GM12878 (cell line): ENCODE measurements around the gene PCDHGA1. TPM values are rescaled to one million over a fixed set of nuclear protein-coding genes. Genes with fewer than 3 reads are reported as not detected.
A peak's percentile ranks its signal among the peaks of the same experiment; 100 is the strongest.

Source experiments
- BCL11A ChIP-seq: IDR thresholded peaks from 2 replicates; pipeline ENCODE4 v1.6.1; 2011; ENCODE audit warnings: low read depth, low read length
- BMI1 ChIP-seq: fragments of 450-650 bp; IDR thresholded peaks from 2 replicates; pipeline ENCODE4 v1.6.1; 2016; ENCODE audit warnings: mild to moderate bottlenecking, moderate library complexity, borderline replicate concordance
- BRCA1 ChIP-seq: IDR thresholded peaks from 2 replicates; pipeline ENCODE4 v1.6.1; 2011; ENCODE audit warnings: low read depth, low read length, improper control_type of control experiment
- CBX5 ChIP-seq: sonication (generic); IDR thresholded peaks from 2 replicates; pipeline ENCODE4 v1.6.1; 2016; ENCODE audit warnings: low read depth, moderate library complexity, mild to moderate bottlenecking, inconsistent platforms
- EGR1 ChIP-seq, 2 experiments: IDR thresholded peaks; 1 replicate in 1 of 2; 2 replicates in 1 of 2; pipeline ENCODE4 v1.6.1; 2011 to 2012; ENCODE audit warnings: low read depth in 2 of 2, low read length in 2 of 2, borderline replicate concordance in 1 of 2, mild to moderate bottlenecking in 1 of 2, moderate library complexity in 1 of 2
- HDAC6 ChIP-seq: fragments of 200-600 bp; sonication (generic); IDR thresholded peaks from one replicate; pipeline ENCODE4 v1.8.0; 2017; ENCODE audit warnings: antibody characterized with exemption; ENCODE audit not compliant: unreplicated experiment
- HDGF ChIP-seq: fragments of 450-650 bp; IDR thresholded peaks from 2 replicates; pipeline ENCODE4 v1.6.1; 2016; ENCODE audit warnings: antibody characterized with exemption
- HSF1 ChIP-seq: fragments of 150-350 bp; IDR thresholded peaks from 2 replicates; pipeline ENCODE4 v1.6.1; 2014; ENCODE audit warnings: mild to moderate bottlenecking, low read depth, low read length
- IRF4 ChIP-seq: IDR thresholded peaks from 2 replicates; pipeline ENCODE4 v1.6.1; 2011; ENCODE audit warnings: low read depth, low read length
- LARP7 ChIP-seq: fragments of 450-650 bp; IDR thresholded peaks from 2 replicates; pipeline ENCODE4 v1.6.1; 2017; ENCODE audit warnings: mild to moderate bottlenecking
- MEF2A ChIP-seq: IDR thresholded peaks from 2 replicates; pipeline ENCODE4 v1.6.1; 2011; ENCODE audit warnings: low read depth, mild to moderate bottlenecking, low read length, moderate library complexity; ENCODE audit not compliant: insufficient read depth
- MXI1 ChIP-seq: fragments of 150-350 bp; IDR thresholded peaks from 2 replicates; pipeline ENCODE4 v1.6.1; 2011; ENCODE audit warnings: low read depth, mild to moderate bottlenecking, inconsistent platforms, low read length, improper control_type of control experiment
- NR2C1 ChIP-seq: fragments of 450-650 bp; IDR thresholded peaks from 2 replicates; pipeline ENCODE4 v1.6.1; 2017; ENCODE audit warnings: antibody characterized with exemption, mild to moderate bottlenecking, moderate library complexity
- PKNOX1 ChIP-seq: fragments of 450-650 bp; IDR thresholded peaks from 2 replicates; pipeline ENCODE4 v1.6.1; 2016; ENCODE audit warnings: mild to moderate bottlenecking
- PML ChIP-seq: IDR thresholded peaks from 2 replicates; pipeline ENCODE4 v1.6.1; 2012; ENCODE audit warnings: low read length, inconsistent platforms
- RBBP5 ChIP-seq: fragments of 200-600 bp; sonication (generic); conservative IDR thresholded peaks from 2 replicates; pipeline ENCODE4 v1.6.1; 2016
- RFX5 ChIP-seq: IDR thresholded peaks from 2 replicates; pipeline ENCODE4 v1.6.1; 2011; ENCODE audit warnings: low read depth, low read length, improper control_type of control experiment
- SP1 ChIP-seq: IDR thresholded peaks from one replicate; pipeline ENCODE4 v1.6.1; 2011; ENCODE audit warnings: low read depth, low read length
- SPI1 ChIP-seq: IDR thresholded peaks from 2 replicates; pipeline ENCODE4 v1.6.1; 2011; ENCODE audit warnings: low read depth, mild to moderate bottlenecking, low read length, moderate library complexity, borderline replicate concordance; ENCODE audit not compliant: insufficient read depth
- SREBF2 ChIP-seq: IDR thresholded peaks from 2 replicates; pipeline ENCODE4 v1.6.1; 2012; ENCODE audit warnings: mild to moderate bottlenecking, low read length
- STAT3 ChIP-seq: IDR thresholded peaks from 2 replicates; pipeline ENCODE4 v1.6.1; 2011; ENCODE audit warnings: low read depth, low read length, improper control_type of control experiment
- ZNF24 ChIP-seq: fragments of 450-650 bp; IDR thresholded peaks from 2 replicates; pipeline ENCODE4 v1.6.1; 2017; ENCODE audit warnings: antibody characterized with exemption, mild to moderate bottlenecking
- ZZZ3 ChIP-seq: IDR thresholded peaks from 2 replicates; pipeline ENCODE4 v1.6.1; 2011; ENCODE audit warnings: low read depth; ENCODE audit not compliant: control insufficient read depth, insufficient read length
- polyA plus RNA-seq, 11 experiments: library from polyadenylated mRNA; depleted of rRNA in 4 of 11; unstranded in 6 of 11; stranded (reverse) in 5 of 11; fragments of >200 nt; fragmentation: Nextera tagmentation in 4 of 11; fragmentation: Illumina TruSeq in 1 of 11; extraction: Ambion mirVana in 4 of 11; extraction: Trizol in 1 of 11; gene quantifications; 1 replicate in 1 of 11; 2 replicates in 10 of 11; pipeline versions ENCODE4 v1.2.1 to v1.2.3, GENCODE V29; 2011 to 2016; ENCODE audit warnings: inconsistent platforms in 2 of 11, missing spikeins in 2 of 11, low read depth in 1 of 11
- total RNA-seq, 4 experiments: library from RNA; depleted of rRNA in 3 of 4; stranded (reverse); fragments of >200 nt in 3 of 4; fragmentation: Illumina TruSeq in 1 of 4; extraction: Trizol in 1 of 4; gene quantifications; 2 replicates each; pipeline versions ENCODE4 v1.2.1 to v1.2.3, GENCODE V29; 2013 to 2021
- TF ChIP-seq, protein P1 (sequence below): fragments of 450-650 bp; IDR thresholded peaks from 2 replicates; pipeline ENCODE4 v1.6.1; 2017; ENCODE audit warnings: mild to moderate bottlenecking, low read depth, inconsistent platforms; ENCODE audit not compliant: poor library complexity, severe bottlenecking
- TF ChIP-seq, protein P2 (sequence below): fragments of 450-650 bp; formaldehyde crosslinking; IDR thresholded peaks from 2 replicates; pipeline ENCODE4 v1.5.0; 2022; ENCODE audit warnings: mild to moderate bottlenecking, missing genetic modification characterization

The PCDHGA1 gene
- total and polyA plus RNA-seq, 10 of the 15 experiments (the other 5 are each of a cell fraction or from before 2014, with no cell fraction given): 0.02 to 0.51 (median 0.19) TPM; not detected in 3

DNA sequence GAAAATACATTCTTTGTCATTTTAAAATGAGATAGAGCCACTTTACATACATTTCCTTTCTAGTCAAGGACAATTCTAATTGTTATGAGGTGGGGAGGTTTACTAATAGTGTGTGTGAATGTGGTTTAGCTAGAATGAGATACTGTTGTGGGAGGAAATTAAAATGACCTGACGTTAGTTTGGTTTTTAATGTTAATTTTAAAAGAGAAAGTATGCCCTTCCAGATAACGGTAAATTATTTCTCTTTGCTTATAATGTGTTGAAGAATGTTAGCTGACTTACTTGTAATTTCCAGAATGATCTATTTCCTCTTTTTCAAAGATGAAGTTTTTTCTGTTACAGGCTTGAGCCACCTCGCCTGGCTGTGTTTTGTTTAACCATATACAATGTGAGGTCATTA is 8.1 kb upstream of the PCDHGA1 start (continued):
- TF ChIP-seq CBX5: no peak
- no peak for TF ChIP-seq HSF1
- no peak for TF ChIP-seq RFX5
- no peak for TF ChIP-seq MXI1
- TF ChIP-seq BRCA1: no peak
- 0 out of 2 replicates have a peak, but pooled peaks have one; percentile 54 for TF ChIP-seq PML
- TF ChIP-seq ZNF24: no peak
- no peak for TF ChIP-seq ZZZ3
- TF ChIP-seq BCL11A: 0 out of 2 replicates have a peak, but pooled peaks have one; percentile 9
- TF ChIP-seq SPI1: no peak
- no peak for TF ChIP-seq PKNOX1
- TF ChIP-seq EGR1 (IDR thresholded peaks at IDR 0.05; ENCODE audit: borderline replicate concordance in 1 of 2, low read depth in 2 of 2, low read length in 2 of 2): no peak
- no peak for TF ChIP-seq HDGF
- no peak for TF ChIP-seq SREBF2
- no peak for TF ChIP-seq BMI1
- no peak for TF ChIP-seq IRF4
- TF ChIP-seq, protein P1, sequence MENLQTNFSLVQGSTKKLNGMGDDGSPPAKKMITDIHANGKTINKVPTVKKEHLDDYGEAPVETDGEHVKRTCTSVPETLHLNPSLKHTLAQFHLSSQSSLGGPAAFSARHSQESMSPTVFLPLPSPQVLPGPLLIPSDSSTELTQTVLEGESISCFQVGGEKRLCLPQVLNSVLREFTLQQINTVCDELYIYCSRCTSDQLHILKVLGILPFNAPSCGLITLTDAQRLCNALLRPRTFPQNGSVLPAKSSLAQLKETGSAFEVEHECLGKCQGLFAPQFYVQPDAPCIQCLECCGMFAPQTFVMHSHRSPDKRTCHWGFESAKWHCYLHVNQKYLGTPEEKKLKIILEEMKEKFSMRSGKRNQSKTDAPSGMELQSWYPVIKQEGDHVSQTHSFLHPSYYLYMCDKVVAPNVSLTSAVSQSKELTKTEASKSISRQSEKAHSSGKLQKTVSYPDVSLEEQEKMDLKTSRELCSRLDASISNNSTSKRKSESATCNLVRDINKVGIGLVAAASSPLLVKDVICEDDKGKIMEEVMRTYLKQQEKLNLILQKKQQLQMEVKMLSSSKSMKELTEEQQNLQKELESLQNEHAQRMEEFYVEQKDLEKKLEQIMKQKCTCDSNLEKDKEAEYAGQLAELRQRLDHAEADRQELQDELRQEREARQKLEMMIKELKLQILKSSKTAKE: no peak
- no peak for TF ChIP-seq LARP7
- TF ChIP-seq HDAC6: no peak
- no peak for TF ChIP-seq NR2C1
- no peak for TF ChIP-seq SP1
- TF ChIP-seq, protein P2, sequence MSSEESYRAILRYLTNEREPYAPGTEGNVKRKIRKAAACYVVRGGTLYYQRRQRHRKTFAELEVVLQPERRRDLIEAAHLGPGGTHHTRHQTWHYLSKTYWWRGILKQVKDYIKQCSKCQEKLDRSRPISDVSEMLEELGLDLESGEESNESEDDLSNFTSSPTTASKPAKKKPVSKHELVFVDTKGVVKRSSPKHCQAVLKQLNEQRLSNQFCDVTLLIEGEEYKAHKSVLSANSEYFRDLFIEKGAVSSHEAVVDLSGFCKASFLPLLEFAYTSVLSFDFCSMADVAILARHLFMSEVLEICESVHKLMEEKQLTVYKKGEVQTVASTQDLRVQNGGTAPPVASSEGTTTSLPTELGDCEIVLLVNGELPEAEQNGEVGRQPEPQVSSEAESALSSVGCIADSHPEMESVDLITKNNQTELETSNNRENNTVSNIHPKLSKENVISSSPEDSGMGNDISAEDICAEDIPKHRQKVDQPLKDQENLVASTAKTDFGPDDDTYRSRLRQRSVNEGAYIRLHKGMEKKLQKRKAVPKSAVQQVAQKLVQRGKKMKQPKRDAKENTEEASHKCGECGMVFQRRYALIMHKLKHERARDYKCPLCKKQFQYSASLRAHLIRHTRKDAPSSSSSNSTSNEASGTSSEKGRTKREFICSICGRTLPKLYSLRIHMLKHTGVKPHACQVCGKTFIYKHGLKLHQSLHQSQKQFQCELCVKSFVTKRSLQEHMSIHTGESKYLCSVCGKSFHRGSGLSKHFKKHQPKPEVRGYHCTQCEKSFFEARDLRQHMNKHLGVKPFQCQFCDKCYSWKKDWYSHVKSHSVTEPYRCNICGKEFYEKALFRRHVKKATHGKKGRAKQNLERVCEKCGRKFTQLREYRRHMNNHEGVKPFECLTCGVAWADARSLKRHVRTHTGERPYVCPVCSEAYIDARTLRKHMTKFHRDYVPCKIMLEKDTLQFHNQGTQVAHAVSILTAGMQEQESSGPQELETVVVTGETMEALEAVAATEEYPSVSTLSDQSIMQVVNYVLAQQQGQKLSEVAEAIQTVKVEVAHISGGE (CRISPR knock-in tag): no peak
- TF ChIP-seq MEF2A: no peak
- no peak for TF ChIP-seq RBBP5
- no peak for TF ChIP-seq STAT3
